ENCODE measurements around the gene QDPR.

The QDPR gene

DNA sequence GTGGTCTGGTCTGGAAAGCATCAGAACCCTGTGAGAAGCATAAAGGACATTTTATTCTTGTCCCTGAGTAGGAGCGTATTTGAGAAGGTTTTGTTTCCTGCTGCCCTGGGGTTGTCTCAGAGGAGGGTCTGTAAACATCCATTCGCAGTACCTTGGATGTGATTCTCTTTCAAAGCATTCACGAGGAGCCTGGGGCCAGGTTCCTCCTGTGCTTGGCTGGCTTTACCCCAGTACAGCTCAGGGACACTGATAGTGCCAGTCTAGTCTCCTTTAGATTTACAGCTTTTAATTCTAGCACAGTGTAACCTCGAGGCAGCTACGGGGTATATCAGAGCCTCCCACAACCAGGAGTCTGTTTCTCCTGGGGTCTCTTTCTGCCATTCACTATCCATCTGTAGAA lies 5.8 kb upstream of the QDPR start:
- no peak overlapping the region for H3K27ac ChIP-seq (replicated peaks)
- H3K27me3 ChIP-seq (ENCODE audit: insufficient read depth, poor library complexity, severe bottlenecking): no peaks in the 10 kb centered on the region
- TF ChIP-seq POLR2AphosphoS5 (IDR thresholded peaks at IDR 0.05; ENCODE audit: low read depth) (no peak), GABPA (IDR thresholded peaks at IDR 0.05; ENCODE audit: low read depth) (no peak), REST (IDR thresholded peaks at IDR 0.05; ENCODE audit: insufficient replicate concordance, low read depth) (no peak), CTCF (IDR thresholded peaks at IDR 0.05; ENCODE audit: insufficient read depth, low read length) (no peak), SPI1 (IDR thresholded peaks at IDR 0.05; ENCODE audit: borderline replicate concordance, low read depth) (no peak)
- no peak overlapping the region for H3K4me3 ChIP-seq (replicated peaks; ENCODE audit: insufficient read depth, low read length)
- no peak for DNase-seq (ENCODE audit: low read depth in 1 of 2, low spot score in 1 of 2)

- no peak for DNase-seq (ENCODE audit: low read depth in 1 of 2, low spot score in 1 of 2)
- H3K27me3 ChIP-seq (ENCODE audit: insufficient read depth, poor library complexity, severe bottlenecking): no peaks in the 10 kb centered on the region
- TF ChIP-seq GABPA (IDR thresholded peaks at IDR 0.05; ENCODE audit: low read depth): no peak
- no peak for TF ChIP-seq SPI1 (IDR thresholded peaks at IDR 0.05; ENCODE audit: borderline replicate concordance, low read depth)
- no peak for TF ChIP-seq REST (IDR thresholded peaks at IDR 0.05; ENCODE audit: insufficient replicate concordance, low read depth)
- no peak for TF ChIP-seq POLR2AphosphoS5 (IDR thresholded peaks at IDR 0.05; ENCODE audit: low read depth)
- TF ChIP-seq CTCF (IDR thresholded peaks at IDR 0.05; ENCODE audit: insufficient read depth, low read length): no peak
- H3K4me3 ChIP-seq (replicated peaks; ENCODE audit: insufficient read depth, low read length): no peak overlapping the region
- H3K27ac ChIP-seq (replicated peaks): no peak overlapping the region
These were observed 5.1 kb upstream of the QDPR start for GRCh38 chr4:17516980-17517379.

- H3K27ac ChIP-seq (replicated peaks): no peak overlapping the region
- no peak overlapping the region for H3K4me3 ChIP-seq (replicated peaks; ENCODE audit: insufficient read depth, low read length)
- no peaks in the 10 kb centered on the region for H3K27me3 ChIP-seq (ENCODE audit: insufficient read depth, poor library complexity, severe bottlenecking)
- DNase-seq (ENCODE audit: low read depth in 1 of 2, low spot score in 1 of 2): no peak
- TF ChIP-seq SPI1 (IDR thresholded peaks at IDR 0.05; ENCODE audit: borderline replicate concordance, low read depth) (no peak), GABPA (IDR thresholded peaks at IDR 0.05; ENCODE audit: low read depth) (no peak), REST (IDR thresholded peaks at IDR 0.05; ENCODE audit: insufficient replicate concordance, low read depth) (no peak), POLR2AphosphoS5 (IDR thresholded peaks at IDR 0.05; ENCODE audit: low read depth) (no peak), CTCF (IDR thresholded peaks at IDR 0.05; ENCODE audit: insufficient read depth, low read length) (no peak)
These were observed 3.8 kb upstream of the QDPR start for GRCh38 chr4:17515445-17516407.
